Stimulated activated CD4-positive, alpha-beta T cell treated with anti-CD3 and anti-CD28 coated beads, Interleukin-4, amount 100 ng/mL, for 4 hours (primary cell): Measurements from ENCODE around the gene HOXA9.

Experiments
- DNase-seq, 2 experiments: peaks; one replicate each; pipeline ENCODE4 v3.0.0-alpha.2; 2020

HOXA9 gene

DNA sequence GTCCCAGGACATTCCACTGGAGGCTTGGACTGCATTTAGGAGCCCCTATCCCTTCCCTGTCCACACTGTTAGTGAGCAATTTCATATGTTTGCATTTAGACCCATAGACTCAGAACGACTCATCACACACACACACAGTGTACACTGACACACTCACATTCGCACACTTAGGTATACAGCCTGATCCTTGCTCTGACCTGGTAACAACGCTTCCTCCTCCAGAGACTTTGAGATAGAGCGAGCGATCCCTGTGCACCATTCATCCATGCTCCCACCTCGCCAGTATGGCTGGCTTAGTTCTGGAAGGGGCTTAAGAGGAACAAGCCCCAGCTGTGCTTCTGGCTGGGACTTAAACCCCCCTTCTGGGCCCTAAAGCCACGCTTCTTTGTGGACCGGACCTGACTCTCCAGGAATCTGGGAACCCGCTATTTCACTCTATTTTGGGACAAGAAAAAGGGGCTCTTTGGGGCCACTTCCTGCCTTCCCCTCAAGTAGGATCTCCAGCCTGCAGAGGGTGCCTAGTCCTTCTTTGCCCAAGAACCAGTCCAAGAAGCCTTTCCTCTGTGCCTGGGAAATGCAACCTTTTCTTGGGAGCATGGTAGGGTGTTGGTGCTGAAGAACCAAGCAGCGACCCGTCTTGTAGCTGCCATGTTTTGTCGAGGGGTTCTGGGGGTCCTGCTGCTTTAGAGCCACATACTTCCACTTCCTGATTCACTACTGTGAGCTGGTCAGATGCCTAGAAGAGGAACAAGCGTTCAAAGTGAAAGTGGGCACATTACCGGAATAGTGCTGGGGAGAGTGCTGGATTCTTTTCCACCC, 35.6 kb upstream of the HOXA9 start:
- DNase-seq = no peak

DNA sequence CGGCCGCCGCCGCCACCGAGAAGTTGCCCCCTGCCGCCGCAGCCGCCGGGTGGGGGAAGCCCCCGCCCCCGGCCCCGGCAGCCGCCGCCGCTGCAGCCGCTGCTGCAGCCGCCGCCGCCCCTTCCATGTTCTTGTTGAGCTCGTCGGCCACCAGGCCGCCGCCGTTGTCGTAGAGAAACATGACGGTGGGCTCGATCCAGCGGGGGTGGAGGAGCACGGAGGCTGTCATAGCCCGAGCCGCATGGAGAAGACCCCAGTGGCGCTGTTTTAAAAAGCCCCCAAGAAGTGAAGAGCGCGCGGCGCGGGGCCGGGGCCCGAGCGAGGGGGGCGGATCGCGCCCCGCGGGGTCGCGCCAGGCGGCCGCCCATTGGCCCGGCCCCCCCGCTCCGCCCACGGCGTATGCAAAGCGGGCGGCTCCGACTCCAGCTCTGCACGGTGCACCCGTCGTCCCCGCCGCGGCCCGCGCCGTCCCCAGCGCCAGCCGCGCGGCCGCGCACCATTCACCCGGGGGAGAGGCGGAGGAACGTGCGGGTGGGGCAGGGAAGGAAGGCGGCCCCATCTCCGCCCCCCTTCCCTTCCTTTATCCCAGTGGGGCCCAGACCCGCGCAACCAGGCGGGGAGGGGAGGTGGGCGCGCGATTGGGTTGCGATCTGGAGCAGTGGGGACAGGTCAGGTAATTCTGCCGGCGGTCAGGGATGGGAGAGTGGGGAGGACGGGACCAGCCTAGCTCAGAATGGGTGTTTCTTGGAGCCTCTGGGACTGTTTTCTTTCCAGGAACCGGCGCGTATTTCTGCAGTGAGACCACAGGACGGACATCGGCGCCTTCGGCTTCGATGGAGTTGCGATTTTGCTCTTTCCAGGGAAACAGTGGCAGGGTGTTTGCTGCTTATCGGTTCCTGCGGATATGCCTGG, 34.8 kb upstream of the HOXA9 start, which contains the start of gene HOXA13:
HOXA13 (minus strand) TSS at position 243 of the 912 bp plus-strand sequence; CDS start at position 229, 14 bp downstream.
- DNase-seq = no peak

DNA sequence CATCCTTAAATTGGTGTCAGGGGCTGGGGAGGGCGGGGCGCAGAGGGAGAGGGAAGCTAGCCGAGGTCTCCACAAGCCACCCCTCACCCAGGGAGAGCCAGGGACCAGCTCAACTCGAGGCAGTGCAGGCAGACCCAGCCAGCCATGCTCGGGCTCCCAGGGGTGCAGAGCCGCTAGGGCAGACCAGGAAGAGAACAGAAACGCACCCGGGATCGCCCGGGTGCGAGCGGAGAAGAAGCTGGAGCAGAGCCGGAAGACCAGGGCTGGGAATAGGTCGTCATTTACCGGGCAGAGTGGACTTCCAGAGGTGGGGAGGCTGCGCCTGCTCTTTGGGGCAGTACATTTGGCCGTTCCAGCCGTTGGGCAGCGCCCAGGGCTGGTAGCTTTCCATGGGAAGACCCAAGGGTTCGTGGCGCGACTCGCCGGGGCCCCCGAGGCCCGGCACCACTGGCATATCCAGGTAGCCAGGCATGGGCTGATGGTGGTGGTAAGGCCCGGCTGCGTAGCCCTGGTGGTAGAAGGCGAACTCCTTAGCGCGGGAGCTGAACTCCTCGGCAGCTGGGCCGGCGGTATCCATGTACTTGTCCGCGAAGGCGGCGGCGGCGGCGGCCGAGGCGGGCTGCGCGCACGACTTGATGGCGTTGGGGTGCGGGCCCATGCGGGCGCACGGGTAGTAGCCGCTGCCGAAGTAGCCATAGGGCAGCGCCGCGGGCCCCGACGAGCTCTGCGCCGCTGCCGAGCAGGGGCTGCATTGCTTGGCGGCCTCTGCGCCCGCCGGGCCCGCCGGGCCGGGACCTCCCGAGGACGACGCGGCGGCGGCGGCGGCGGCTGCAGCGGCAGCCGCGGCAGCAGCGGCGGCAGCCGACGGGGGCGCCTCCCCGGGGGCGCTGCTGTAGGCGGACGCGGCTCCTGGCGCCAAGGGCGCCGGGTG, 33.8 kb upstream of the HOXA9 start:
- no peak for DNase-seq

DNA sequence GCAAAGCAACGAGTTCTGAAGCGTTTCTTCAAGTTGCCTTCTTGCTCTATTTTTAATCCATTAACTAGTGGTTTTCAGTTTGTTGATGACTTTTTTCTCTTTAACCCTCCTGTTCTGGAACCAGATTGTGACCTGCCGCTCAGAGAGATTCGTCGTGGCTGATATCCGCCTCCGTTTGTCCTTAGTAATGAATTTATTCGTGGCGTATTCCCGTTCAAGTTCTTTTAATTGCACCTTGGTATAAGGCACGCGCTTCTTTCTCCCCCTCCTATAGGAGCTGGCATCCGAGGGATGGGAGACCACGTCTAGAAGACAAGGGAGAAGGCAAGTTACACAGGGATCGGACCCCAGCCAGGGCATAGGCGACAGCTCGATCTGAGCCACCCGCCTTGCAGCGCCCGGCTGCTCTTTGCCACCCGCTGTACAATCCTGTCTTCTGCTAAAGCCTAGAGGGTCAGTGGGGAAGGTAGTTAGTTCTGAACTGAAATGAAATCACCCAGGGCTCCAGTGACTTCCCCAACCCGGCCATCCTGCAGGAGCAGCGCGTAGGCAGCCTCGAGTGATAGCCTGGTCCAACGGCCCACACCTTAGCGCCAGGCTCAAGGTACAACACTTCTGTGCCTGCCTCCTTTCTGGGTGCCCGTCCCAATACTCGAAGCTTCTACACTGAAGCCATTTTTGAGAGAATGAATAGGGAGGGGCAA, 33.0 kb upstream of the HOXA9 start:
- DNase-seq = no peak

DNA sequence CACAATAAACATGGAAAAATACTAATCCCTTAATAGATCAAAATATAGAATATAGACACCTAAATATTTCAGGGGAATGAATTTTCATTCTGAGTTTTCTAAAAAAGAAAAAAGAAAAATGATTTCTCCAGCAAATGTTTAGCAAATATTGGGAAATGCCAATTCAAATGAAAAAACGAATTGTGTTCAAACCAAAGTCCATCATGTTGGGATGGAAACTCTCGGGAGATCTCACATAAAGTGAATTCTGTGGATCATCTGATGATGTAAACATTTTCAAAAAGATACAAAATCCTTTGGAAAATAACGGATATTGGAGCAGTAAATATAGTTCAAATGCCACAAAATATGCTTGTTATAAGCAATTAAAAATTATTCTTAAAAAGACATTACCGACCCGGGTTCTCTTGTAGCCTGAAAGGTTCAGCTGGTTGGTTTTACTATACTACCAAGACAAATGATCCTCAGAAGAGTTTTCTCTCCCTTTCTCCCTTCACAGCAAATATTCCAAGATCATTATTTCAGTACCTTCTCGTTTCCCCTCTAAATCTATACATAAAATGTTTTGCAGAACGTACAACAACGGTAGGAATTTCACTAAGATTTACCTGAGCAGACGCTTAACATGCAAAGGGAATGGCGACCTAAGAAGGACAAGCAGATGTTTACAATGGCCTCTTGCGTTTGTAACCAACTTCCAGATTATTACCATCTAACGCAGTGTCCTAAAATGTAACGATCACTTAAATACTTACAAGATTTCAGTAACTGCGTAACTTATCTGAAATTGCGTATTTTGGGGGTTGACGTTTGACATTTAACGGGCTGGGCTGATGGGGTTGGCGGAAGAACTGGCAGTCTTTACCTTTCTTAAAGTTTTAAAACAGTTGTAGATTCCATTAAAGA, 32.1 kb upstream of the HOXA9 start:
- DNase-seq = no peak

DNA sequence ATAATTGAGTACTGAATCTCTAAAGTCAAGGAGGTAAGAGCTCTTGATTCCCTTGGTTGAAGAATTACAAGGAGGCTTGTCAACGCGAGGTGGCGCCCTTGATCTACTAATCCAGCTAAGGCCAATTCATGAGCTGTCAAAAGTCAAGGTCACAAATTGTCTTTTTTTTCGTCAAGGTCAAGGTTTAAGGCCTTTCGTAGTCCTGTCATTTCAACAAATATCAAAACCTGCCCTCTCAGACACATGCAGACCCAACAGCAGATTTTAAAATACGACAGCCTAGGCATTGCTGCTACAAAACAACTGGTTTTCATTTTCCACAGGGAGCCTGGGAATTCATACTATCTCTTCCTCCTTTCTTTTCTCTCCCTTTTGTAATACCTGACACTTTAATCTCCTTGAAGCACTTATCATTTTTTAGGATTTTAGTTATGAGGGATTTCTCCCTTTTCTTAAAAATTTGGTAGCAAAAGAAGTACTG, 31.0 kb upstream of the HOXA9 start:
- DNase-seq = peak; percentile 74 to 85

DNA sequence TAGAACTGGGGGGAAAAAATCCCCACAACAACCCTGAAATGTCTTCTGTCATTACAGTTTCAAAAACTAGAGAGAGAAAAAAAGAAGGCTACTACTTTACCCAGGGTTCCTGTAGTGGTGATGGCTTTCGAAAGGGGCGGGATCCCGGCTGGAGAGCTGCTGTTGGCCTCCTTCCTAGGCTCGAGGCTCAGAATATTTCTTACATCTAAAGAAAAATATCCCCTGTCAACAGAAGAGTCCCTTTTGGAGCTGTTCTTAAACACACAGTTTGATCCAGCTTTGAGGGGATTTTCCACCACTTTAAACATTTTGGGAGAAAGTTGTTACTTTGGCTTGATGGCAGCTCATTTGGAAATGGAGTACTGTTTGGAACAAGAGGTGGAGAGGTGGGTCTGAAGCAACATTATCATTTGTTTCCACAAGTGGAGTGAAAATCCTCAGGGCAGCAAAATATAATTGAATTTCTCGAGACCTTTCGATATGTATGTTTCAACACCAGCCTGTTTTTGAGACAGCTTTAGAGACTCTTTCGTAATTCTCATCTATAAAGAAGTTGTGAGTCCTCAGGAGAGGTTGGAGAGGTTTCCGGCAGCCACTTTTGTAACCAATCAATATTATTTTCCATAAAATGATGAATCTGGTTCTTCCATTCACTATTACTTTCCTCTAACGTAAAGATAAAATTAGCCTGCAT, 29.5 kb upstream of the HOXA9 start:
- DNase-seq = no peak

DNA sequence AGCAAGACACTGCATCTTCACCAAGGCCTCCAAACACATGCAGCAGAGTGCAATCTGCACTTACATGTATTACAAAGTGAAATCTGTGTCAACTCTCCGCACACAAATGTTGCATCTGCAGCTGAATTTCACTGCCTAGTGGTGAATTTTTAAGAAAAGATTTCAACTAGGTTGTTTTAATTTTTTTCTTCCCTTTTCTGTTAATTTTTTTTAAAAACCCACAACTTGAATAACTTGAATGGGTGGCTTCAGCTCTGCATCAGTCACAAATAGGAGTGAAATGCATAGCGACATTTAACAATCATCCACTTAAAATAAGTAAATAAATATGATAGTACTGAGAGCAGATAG, 28.6 kb upstream of the HOXA9 start:
- DNase-seq = no peak

DNA sequence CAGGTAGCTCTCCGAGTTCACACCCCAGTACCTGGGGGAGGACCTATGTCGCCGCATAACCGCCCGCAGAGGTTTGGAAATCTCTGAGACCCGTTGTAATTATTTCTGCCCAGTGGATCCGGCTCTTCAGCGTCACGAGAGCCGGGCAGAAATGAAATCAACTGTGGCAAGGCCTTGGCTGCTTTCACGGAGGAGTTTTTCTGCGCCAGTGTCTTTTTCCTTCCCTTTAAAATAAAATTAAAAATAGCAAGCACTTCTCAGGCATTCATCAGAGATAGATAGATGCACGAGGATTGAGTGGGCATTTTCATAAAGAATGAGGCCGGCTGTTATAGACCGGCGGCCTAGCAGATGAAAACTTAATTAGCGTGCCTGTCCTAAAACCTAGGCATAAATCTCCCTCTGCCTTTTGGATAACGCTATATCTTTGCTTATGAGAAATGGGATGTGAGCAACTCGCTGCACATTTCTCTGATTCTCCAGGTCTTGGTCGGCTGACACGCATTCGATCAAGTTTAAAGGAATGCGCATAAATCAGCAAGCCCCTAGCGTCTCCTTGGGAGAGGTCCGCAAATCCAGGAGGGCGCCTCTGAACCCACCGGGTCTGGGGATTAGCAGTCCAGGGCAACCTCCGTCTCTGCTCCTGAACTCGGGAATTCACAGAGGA, 28.1 kb upstream of the HOXA9 start:
- DNase-seq = no peak

DNA sequence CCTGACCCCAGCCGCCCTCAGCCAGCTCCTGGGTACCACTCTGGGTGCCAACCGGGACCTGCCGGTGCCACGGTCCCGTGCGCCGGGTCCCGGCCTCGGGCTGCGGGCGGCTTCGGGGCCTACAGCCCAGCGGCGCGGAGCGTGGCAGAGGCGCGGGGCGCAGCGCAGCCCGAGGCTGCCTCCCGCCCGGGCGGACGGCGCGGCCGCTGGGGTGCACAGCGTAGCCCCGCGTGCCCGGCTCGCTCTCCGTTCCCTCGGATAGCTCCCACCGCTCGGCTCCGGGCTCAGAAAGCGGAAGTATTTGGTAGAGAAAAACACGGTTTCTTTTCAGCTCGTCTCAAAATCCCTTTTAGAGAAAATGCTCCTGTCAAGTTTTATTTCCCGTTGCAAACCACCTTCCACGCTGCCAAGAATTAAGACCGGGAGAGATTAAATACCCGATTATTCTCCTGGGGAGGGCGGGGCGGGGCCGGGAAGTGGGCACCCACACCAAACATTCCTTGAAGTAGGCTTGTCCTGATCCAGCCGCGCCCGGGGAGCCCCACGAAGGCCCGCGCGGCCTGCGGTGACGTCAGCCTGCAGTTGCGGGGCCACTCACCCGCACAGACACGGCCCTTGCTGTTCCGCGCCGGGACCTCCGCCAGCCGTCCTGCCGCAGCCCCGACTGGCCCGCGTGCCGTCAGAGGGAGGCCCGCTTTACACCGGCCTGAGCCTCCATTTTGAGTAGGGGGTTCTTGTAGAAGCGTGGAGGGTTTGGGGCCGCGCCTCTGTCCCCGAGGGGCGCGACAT, 27.4 kb upstream of the HOXA9 start:
- no peak for DNase-seq

DNA sequence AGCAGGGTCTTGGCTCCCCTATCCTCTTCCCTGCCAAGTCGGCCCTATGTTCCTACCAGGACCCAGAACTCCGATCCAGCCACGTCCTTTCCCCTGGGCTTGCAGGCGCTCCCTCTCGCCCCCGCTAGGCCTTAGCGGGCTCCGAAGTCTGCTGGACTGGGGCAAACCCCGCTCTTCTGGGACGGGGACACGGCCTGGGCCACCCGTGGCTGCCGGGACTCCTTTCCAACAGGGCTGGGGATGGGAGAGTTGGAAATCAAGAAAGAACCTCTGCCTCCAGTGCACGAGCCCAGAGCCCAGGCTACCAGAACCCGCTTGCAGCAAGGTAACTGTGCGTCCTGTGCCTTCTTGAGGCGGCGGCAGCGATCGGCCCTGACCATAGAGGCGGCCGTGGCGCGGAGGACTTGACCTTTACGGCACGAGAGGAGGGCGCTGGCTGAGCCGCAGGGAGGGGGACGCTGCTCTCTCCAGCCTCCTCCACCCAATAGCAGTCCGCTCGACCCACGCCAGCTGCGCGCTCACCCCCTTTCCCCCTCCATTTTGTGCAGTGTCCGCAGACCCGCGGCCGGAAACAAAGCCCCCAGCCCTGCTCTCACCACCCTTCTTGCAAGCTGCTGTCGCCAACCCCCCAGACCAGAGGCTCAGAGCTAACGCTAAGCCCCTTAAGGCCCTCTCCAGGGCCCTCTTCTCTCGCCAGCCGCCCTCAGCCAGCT, 26.7 kb upstream of the HOXA9 start:
- DNase-seq = no peak

DNA sequence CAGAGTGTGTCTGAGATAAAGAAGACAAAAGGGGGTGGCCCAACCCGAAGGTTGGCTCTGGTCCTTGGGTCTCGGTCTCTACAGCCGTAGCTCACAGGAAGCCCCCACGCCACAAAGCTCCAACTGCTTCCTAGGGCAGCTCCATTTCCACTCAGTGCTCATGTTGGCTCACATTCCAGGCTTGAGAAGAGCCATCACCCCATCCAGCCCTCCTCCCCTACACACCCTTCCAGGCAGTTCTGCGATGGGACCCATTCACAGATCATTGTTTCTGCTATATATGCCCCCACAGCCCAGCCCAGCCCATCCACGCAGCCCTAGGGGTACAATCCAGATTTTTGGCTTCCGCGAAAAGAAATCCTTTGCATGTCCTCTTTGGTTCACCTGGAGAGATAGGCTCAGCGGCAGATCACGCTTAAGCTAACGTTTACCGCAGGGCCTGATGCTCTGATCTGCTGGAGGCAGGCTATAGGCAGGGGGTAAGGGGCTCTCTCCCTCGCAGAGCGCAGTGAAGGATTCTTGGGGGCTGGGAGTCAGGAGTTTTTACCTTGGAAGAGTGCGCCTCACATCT, 25.9 kb upstream of the HOXA9 start:
- DNase-seq = no peak

DNA sequence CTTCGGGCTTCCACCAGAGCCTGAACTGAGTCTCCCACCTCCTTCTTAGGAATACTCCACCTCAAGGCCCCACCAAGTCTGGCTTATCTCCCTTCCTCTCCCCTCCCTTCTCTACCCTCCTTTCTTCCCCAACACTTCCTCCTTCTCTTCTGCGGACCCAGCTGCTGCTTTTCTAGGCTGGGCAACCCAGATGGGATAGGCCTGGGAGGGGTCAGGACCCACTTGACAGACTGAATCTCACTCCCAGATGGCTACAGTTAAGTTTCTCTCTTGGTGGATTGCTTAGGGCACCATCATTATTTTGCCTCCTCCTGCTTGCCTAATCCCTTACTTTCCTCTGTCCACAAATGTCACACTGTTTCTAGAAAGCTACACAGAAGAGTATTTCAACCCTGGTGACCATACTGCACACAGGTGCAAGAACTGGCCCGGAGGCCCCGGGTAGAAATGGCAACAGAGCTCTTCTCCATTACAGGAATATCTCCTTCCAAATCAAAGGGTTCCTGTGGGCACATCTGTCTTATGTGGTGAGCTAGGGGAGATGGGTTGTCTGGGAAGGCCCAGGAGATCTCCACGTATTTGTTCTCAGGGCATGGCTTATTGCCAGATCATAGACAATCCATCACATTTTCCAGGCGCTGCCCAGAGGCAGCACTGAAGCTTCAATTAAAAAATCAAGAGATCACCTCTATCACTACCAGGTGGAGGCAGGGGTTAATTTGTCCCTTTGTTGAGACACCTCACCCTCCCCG, 24.8 kb upstream of the HOXA9 start:
- no peak for DNase-seq

DNA sequence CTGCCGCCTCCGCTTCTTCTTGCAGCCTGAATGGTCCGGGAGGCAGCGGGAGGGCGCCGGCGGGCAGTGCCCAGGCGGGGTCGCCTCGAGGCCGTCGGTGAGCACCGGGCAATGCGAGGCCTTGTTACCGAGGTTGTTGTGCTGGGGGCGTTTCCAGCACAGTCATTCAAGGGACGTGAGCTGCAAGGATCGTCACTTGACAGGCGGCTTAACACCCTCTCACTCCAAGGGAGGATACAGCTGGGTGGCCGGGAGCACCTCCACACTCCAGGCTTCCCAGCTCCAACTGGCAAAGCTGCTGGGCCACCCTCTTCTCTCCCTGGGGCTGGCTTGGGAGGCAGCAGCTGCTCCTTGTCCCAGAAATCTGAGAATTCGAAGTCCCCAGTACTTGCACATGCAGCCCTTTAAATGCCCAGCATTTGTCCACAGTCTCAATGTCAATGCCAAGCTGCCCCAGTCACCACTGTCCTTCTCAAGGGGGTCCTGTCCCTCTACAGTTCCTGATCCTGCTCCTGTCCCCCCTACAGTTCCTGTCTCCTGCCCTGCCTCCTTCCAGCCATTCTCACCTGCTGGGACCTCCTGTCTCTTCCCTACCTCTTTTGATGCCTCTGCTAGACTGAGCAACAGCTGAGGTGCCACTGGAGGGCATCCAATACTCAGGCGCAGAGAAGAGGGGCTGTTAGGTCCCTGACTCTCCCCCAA, 24.1 kb upstream of the HOXA9 start:
- DNase-seq = no peak

DNA sequence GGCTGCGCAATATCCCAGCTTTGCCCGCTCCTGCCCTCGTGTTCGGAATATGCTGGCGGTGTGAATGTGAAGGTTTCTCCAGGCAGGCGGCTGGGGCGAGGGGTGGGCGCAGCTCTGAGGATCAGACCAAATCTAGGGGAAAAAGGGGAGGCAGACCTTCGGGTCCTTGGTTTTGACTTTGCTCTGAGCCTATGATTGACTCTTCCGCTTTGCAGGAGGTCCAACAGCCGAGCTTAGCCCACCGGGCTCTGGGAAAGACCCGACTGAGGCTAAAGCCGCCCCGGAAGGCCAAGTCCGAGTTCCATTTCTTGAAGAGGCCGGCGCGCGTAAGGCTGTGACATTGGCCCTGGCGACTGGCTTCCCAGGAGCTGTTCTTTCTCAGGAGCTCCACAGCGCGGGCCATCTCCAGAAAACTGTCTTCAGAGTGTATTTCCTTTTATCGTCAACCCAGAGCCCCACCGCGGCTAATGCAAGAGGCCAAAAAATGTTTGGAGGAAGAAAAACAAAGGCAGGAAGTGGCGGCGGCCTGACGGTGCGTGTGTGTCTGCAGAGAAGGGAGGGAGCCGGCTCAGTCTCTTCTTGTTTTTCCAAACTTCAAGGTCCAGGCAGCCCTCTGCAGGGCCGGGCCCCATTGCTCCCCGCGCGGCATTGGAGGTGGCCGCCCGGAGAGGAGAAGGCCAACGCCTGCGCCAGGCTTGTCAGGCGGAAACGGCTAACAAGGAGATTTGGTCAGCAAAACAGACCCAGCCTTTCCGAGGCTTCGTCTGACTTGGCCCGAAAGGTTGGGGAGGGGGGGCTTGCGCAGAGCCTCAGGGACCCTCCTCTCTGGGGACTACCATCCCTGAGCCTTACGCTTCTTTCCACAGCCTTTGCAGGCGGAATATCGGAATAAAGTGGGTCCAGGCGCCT, 23.3 kb upstream of the HOXA9 start:
- DNase-seq = no peak
